ENCODE measurements around the gene RGS3.

DNA sequence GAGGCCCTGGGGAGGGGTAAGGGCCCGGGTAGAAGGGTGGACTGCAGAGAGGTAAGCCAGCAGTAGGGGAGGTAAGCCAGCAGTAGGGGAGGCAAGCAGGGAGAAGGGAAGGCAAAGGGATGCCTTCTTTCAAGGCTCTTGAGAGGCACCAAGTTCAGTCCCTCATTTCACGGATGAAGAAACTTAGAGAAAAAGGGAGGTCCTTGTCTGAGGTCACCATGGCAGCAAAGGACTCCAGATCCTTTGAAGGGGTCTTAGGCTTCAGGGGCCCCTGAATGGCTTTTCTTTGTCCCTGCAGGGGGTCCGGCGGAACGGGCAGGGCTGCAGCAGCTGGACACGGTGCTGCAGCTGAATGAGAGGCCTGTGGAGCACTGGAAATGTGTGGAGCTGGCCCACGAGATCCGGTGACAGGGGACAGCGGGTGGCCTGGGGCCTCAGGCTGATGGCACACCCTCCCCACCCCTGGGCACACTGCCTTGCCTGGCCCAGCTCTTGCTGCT is 42.6 kb downstream of the RGS3 start:
- no peak for TF ChIP-seq CTCF (IDR thresholded peaks at IDR 0.05; ENCODE audit: low read length)
- TF ChIP-seq EZH2 (IDR thresholded peaks at IDR 0.05; ENCODE audit: borderline replicate concordance, low read length), result no peak
